GM19324 (cell line): ENCODE measurements around the gene MND1.
"Not testable (repeated sequence)": the region's sequence is repeated elsewhere in the genome, so short reads cannot be mapped to it uniquely, and the experiment has no call there.

Experiments used
- ATAC-seq: cut with Tn5 transposase; IDR thresholded peaks from one replicate; pipeline ENCODE4 v1.9.1; 2021; ENCODE audit warnings: mild to moderate bottlenecking, moderate library complexity; ENCODE audit not compliant: unreplicated experiment, low FRiP score

The MND1 gene

DNA sequence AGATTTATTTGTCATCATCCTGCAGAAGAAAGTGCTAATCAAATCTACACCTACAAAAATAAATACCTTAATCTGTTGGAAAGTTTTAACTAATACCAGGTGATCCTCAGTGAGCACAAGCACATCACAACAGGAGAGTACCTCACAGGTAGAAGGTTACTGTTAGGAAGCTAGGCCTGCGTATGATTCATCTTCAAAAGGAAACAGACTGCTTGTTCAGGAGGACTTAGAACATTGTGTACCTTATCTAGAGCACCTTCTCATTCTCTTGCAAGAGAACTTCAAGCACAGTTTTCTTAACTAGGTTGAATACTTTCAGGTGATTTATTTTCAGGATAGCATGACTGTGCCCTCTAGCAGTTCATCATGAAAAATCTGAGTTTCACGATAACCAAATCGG is 54.2 kb downstream of the MND1 start:
- ATAC-seq, result no peak

DNA sequence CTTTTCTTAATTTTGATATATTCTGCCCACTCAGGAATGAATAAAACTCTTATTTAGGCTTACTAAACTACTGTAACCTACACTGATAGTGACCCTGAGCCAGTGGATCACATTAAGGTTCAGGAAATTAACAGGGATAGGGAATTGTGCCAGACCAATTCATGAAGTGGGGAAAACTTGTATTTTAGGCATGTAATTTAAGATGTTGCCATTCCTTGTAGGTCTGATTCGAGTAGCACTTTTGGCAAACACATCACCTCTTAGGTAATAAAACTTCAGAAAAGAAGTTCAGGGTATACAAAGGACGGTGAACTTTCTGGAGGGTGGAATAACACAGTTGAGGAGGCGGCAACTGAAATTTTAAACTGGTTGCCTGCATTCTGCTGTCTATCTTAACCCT is 54.9 kb downstream of the MND1 start:
- ATAC-seq, result no peak

DNA sequence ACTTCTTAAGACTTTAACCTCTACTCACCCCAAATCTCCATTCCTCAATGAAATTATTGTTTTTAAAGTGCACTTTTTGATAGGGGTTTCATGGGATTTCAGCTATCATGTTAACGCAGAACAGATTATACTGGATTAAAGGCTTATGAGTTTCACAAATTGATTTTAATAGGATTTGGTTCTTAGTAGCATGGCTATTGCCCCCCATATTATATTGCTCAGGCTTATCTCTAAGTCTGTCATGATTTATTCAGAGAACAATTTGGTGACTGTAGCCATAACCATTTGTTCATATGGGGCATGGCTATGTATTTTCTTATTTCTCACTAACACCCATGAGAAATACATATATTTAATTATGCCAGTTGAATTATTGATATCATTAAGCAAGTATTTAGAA is 57.0 kb downstream of the MND1 start:
- ATAC-seq, result no peak

DNA sequence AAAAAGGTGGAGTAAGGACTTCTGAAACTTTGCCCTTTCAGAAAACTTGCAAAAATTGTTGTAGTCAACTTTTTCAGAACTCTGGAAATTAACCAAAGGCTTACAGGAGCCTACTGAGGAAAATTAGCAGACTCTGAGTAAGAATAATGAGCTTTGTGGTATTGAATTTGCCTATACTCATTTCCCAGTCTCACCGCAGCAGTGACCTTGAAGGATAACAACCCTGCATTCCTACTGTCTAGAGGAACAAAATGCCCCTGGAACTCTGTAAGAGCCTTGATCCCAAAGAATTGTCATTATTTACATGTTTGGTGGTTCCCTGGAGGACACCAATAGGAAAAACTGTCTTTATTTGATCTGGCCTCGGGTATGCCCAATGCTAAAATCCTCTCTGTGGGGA is 57.9 kb downstream of the MND1 start:
- no peak for ATAC-seq

DNA sequence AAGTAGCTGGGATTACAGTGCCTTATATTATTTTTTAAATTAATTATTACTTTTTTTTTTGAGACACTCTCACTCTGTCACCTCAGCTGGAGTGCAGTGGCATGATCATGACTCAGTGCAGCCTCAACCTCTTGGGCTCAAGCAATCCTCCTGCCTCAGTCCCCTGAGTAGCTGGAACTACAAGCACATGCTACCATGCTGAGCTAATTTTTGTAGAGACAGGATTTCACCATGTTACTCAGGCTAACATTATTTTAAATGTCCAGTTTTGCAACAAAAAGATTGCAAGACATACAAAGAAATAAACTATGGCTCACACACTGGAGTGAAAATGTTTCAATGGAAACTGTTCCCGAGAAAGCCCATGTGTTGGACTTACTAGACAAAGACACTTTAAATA is 59.2 kb downstream of the MND1 start:
- no peak for ATAC-seq

DNA sequence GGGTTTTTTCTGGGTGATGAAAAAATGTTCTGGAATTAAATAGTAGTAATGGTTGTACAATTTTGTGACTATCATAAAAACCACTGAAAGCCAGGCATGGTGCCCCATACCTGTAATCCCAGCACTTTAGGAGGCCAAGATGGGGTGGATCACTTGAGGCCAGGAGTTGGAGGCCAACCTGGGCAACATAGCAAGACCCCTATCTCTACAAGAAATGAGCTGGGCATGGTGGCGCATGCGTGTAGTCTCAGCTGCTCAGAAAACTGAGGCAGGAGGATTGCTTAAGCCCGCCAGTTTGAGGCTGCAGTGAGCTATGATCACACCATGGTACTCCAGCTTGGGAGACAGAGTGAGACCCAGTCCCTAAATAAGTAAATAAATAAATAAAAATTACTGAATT is 63.4 kb downstream of the MND1 start:
- no peak for ATAC-seq

DNA sequence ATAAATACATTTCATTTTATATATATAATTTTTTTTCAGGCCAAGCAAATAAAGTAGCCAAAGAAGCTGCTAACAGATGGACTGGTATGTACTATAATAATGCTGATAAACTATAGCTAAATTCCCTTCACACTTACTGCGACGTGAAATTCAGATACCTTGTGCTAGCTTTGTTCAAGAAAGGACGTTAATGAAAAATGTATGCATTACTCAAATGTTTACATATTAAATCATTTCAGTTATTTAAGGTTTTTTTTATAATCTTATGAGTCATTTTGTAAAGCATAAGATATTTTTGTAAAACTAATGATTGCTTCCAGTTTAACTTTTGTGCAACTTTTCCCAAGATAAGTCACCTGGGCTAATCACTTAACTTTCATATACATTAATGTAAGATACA is 64.4 kb downstream of the MND1 start:
- ATAC-seq, result no peak

DNA sequence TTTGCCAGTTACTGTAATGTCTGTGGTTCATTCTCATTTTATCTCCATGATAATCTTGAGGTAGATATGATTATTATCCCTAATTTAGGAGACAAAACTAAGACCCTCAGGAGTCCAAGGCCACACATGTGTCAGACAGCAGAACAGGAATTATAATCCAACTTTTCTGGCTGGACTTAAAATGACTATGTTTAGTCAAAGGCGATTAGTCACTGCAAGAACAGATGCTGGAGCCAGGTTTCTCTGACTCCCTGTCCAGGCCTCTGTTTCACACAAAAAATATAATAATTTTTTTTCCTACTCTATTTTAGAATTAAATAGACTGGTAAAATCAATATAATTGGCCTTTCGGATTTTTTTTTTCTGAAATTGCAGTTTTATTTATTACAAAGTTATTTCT is 64.9 kb downstream of the MND1 start:
- no peak for ATAC-seq

DNA sequence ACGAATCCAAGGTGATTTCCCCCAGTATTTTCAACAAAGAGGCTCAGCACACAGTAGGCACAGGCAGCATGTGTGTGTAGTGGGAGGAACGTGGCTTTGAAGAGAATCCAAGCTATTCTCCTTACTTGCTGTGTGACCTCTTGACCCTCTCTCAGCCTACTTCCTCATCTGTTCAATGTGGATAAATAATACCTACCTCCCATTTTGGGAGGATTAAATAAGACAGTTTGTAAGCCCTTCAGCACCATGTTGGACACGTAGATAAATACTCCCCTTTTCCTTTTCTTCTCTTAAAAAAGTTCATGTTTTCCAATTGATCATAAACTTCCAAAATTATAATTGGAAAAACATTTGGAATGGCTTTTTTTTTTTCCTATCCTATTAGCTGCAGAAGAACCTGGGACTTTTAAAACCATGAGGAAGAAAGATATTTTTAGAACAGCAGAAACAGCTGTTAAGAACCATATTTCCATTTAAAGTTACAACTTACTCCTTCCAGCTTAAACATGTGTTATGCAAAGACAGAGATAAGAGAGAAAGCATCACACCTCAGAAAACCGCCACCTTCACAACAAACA is 65.5 kb downstream of the MND1 start:
- no peak for ATAC-seq

DNA sequence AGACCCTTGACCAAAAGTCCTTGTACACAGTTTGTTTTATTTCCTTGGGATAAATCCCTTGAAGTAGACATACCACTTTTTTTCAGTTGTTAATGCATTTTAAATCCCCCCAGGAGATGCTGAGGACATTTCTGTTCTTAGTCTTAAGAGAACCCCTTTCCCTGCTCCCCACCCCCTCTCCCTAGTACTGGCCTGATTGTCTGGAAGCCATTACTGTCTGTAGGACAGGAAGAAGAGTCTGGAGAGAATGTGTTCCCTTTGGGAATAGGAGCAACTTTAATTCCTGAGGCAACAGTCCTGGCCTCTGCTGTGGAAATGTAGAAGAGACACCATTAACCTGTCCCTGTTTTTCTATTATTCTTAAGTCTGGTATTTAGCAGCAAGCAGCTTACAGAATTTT is 69.4 kb downstream of the MND1 start:
- no peak for ATAC-seq

DNA sequence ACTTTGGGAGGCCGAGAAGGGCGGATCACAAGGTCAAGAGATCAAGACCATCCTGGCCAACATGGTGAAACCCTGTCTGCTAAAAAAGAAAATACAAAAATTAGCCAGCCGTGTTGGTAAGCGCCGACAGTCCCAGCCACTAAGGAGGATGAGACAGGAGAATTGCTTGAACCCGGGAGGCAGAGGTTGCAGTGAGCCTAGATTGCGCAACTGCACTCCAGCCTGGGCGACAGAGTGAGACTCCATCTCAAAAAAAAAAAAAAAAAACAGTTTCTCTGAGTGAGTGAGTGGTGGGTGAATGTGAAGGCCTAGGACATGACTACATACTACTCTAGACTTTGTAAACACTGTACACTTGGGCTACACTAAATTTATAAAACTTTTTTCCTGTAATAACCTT is 72.0 kb downstream of the MND1 start:
- not testable (repeated sequence) for ATAC-seq

DNA sequence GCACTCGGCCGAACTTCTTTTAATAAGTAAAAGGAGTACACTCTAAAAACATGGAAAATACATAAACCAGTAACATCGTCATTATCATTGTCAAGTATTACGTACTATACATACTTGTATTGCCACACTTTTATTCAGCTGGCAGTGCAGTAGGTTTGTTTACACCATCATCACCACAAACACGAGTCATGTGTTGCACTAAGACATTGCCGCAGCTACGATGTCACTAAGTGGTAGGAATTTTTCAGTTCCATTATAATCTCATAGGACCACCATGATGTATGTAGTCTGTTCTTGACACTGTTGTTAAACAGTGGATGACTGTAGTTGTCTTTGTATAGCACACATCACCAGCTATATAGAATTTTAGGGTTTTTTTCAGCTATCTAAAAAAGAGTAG is 73.6 kb downstream of the MND1 start:
- ATAC-seq, result no peak

DNA sequence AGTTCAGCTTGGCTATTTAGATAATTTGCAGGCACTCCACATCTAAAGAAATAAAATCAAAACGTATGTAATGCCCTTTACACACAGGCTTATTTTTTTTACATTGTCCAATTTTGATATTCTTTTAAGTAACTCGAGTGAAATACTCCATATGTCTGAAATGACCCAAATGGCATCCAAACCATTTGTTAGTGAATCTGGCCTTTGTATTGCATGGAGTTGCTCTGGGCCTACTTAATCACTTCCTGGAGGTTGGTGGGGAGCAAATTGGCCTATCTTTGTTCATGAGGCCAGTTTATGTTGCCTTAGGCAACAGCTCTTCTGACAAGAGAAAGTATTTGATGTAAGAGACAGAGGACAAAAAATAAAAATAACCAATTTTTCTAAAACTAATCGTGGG is 74.1 kb downstream of the MND1 start:
- ATAC-seq, result no peak

DNA sequence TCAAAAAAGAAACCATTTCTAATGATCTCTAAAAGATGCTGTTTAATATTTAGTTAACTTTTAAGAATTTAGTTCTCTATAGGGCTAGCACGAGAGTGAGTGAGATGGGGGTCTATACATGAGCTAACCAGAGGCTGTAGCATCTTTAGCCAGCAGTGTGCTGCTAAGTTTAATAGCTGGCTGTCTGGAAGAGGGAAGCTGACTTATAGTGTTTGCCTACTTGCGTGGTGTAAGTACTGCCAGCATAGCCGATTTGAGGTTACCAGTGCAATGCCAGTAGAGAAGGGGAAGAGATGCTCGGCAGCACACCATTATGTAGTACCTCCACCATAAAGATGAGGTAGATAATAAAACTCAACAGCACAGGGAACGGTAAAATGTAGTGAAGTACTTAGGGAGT is 74.5 kb downstream of the MND1 start:
- no peak for ATAC-seq

DNA sequence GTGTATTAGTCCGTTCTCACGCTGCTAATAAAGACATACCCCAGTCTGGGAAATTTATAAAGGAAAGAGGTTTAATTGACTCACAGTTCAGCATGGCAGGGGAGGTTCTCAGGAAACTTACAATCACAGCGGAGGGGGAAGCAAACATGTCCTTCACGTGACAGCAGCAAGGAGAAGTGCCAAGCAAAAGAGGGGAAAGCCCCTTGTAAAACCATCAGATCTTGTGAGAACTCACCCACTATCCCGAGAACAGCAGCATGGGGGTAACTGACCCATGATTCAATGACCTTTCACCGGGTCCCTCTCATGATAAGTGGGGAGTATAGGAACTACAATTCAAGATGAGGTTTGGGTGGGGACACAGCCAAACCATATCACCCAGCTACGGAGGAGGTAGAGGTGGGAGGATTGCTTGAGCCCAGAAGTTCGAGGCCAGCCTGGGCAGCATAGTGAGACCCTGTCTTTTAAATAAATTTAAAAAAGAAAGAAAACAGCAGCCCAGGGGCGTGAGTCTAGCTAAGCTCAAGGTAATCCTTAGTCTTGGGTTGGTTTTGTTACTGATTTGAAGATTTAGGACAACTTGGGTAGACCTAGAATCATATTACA is 75.3 kb downstream of the MND1 start:
- no peak for ATAC-seq

DNA sequence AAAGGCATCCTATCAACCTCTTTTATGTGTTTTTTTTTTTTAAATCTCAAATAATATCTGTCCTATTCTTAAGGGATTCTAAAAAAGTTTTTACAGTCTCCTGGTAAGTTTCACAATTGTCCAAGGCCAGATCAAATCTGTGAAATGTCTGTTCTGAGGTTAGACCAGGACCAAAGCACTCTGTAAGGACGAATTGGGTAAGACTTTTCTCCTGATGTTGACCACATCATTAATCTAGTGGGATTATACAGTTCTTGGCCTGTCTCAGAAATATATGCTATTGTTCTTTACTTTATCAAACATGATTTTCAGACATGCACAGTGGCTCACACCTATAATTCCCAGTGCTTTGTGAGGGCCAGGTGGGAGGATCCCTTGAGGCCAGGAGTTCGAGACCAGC is 75.9 kb downstream of the MND1 start:
- no peak for ATAC-seq

DNA sequence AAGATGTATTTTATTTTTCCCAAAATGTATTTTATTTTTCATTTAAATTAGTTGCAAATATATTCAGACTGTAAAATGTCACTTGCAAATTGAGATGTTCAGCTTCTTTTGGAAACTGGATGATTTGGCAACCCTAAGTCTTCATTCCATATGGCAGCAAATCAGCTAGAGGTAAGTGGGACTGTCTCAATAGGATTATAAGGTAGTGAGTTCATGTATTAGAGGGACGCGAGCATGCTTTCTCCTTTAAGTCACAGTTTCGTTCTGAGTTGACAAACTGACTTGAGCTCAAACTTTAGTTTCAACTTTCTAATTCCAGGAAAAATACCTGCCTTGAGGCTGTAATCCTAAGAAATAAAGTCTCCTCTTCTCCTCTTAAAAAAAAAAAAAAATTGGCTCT is 77.5 kb downstream of the MND1 start:
- ATAC-seq, result no peak

DNA sequence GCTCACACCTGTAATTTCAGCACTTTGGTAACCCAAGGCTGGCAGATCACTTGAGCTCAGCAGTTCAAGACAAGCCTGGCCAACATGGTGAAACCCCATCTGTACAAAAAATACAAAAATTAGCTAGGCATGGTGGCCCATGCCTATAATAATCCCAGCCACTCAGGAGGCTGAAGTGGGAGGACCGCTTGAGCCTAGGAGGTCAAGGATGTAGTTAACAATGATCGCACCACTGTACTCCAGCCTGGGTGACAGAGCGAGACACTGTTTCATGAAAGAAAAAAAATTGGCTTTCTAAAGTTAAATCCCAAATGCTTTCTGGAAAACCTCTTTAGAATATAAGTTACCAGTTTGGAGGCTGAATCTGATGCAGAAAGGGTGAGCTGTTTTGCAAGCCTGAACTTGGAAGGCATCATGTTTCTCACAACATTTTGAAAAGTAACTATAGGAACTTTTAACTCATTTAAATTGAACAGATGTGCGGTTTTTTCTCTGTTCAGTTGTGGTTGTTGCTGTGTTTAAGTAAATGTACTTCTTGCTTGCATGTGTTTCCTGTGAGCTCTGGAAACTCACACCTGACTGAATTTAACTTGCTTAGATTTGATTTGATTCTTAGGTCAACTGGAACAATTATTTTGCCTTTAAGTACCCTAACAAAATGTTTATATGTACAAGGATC is 81.9 kb downstream of the MND1 start:
- no peak for ATAC-seq

DNA sequence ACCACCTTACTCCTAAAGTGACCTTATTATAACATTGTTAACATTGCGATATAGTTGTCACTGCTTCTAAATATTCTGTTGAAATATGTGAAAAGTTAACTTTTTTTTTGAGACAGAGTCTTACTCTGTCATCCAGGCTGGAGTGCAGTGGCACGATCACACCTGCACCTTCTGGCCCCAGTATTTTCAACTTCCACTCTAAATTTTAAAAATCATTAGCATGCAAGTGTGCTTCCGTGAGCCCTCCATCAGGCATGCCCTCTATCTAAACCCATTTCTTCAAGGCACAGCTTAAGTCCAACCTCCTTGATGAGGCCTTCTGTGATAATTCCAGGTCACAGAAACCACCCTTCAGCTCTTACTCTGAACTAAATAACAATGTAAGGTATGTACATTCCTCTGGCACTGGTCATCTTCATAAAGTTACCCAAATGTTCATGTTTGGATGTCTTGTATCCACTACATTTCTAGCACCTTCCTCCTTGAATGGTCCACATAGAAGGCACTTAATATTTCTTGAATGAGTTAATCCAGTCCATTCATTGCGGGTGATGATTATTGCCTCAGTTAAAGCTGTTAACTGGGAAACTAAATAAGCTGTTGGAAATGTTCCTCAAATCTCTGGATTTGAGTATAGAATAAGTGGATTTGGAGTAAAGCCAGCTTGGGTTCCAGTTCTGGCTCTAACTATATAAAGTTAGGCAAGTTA is 83.0 kb downstream of the MND1 start:
- no peak for ATAC-seq

DNA sequence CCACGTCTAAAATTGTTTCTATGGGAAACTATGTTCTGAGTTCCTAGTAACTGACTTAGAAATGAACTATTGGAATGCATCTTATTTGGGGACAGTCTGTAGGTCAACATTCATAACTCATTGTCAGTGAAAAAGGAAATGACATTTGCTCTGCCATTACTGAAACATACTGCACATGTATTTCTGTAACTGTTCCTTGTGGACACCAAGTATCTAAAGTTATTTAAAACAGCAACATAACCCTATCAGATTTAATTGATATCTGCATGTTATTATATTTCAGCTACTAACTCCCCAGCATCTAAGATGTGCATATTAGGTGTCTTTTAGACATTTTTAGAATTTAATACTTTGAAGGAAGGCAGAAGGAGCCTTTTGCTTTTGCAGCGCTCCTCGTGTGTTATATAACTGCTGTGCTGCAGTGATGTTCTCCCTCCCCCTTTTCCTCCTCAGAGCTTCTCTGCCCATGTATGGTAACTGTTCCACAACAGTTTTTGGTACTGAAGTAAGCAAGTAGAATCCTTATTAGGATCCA is 84.5 kb downstream of the MND1 start:
- ATAC-seq, result no peak

DNA sequence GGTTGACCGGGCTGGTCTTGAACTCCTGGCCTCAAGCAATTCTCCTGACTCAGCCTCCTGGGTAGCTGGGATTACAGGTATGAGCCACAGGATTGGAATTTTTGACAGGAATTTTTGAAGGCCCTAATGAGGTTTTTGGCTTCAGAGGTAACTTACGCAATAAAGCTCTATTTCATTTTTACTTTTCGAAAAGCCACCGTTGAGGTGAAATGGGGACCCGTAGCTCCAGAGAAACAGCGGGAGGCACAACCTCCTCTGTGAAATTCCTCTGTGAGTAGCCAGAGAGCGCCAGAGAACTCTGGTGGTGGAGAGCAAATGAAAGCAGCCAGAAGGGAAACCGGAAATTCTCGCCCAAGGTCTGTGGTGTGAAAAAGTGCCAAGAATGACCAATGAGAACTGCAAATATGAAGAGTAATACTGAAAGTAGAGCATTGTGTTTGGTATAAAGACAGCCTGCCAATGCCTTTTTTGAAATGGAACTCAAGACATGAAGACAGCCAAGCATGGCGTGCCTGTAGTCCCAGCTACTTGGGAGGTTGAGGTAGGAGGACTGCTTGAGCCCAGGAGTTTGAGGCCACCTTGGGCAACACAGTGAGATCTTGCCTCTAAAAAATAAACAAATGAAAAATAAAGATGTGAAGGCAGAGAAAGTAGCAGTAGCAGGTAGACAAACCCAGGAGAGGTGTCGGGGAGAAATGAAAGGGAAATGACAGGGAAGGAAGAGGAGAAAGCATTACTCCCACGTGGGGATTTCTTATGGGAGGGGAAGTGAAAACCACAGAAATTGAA is 88.7 kb downstream of the MND1 start:
- ATAC-seq, result peak; percentile 89
